ENCODE measurements around the gene SULT4A1.

The SULT4A1 gene

GRCh38 chr22:43827003-43827735 lies 35.1 kb downstream of the SULT4A1 start:
- no peak for DNase-seq

GRCh38 chr22:43826142-43827002 lies 35.9 kb downstream of the SULT4A1 start:
- no peak for DNase-seq

- DNase-seq: no peak
Measured at GRCh38 chr22:43825651-43826050, 36.7 kb downstream of the SULT4A1 start.

- DNase-seq: no peak
Measured at GRCh38 chr22:43824724-43825420, 37.4 kb downstream of the SULT4A1 start.

GRCh38 chr22:43823911-43824665 lies 38.2 kb downstream of the SULT4A1 start:
- DNase-seq: no peak

- no peak for DNase-seq
Measured at GRCh38 chr22:43823353-43823908, 38.9 kb downstream of the SULT4A1 start.

- DNase-seq: no peak
Measured at GRCh38 chr22:43821606-43822425, 40.5 kb downstream of the SULT4A1 start.

GRCh38 chr22:43820651-43821305 lies 41.5 kb downstream of the SULT4A1 start:
- no peak for DNase-seq

GRCh38 chr22:43819931-43820640 lies 42.2 kb downstream of the SULT4A1 start:
- DNase-seq: no peak

- DNase-seq: no peak
Measured at GRCh38 chr22:43819421-43819921, 42.8 kb downstream of the SULT4A1 start.

- no peak for DNase-seq
Measured at GRCh38 chr22:43818981-43819380, 43.3 kb downstream of the SULT4A1 start.

GRCh38 chr22:43817402-43817801 lies 44.9 kb downstream of the SULT4A1 start:
- no peak for DNase-seq

- DNase-seq: no peak
Measured at GRCh38 chr22:43814264-43814663, 48.0 kb downstream of the SULT4A1 start.

GRCh38 chr22:43812890-43813289 lies 49.4 kb downstream of the SULT4A1 start:
- no peak for DNase-seq

- peak; percentile 87 to 88 for DNase-seq
Measured at GRCh38 chr22:43812149-43812842, 50.0 kb downstream of the SULT4A1 start, which contains the start of gene EFCAB6. TSS of gene EFCAB6 (minus strand) at chr22:43812305. CDS start at chr22:43782318, 29,987 bp downstream.

GRCh38 chr22:43811777-43812148 lies 50.5 kb downstream of the SULT4A1 start:
- DNase-seq: no peak

GRCh38 chr22:43802897-43803495 lies 59.3 kb downstream of the SULT4A1 start:
- no peak for DNase-seq

GRCh38 chr22:43800970-43801369 lies 61.3 kb downstream of the SULT4A1 start:
- DNase-seq: no peak

- no peak for DNase-seq
Measured at GRCh38 chr22:43798492-43798891, 63.8 kb downstream of the SULT4A1 start.

All from stimulated activated CD4-positive, alpha-beta T cell treated with anti-CD3 and anti-CD28 coated beads, Interleukin-4, amount 100 ng/mL, for 4 hours (primary cell).